GM21526 (cell line): ENCODE results near the gene INPP4A.
A peak's percentile ranks its signal among the peaks of the same experiment; 100 is the strongest.

Source experiments
- ATAC-seq: cut with Tn5 transposase; IDR thresholded peaks from one replicate; pipeline ENCODE4 v1.9.1; 2021; ENCODE audit warnings: moderate library complexity; ENCODE audit not compliant: unreplicated experiment, low FRiP score

INPP4A gene

DNA sequence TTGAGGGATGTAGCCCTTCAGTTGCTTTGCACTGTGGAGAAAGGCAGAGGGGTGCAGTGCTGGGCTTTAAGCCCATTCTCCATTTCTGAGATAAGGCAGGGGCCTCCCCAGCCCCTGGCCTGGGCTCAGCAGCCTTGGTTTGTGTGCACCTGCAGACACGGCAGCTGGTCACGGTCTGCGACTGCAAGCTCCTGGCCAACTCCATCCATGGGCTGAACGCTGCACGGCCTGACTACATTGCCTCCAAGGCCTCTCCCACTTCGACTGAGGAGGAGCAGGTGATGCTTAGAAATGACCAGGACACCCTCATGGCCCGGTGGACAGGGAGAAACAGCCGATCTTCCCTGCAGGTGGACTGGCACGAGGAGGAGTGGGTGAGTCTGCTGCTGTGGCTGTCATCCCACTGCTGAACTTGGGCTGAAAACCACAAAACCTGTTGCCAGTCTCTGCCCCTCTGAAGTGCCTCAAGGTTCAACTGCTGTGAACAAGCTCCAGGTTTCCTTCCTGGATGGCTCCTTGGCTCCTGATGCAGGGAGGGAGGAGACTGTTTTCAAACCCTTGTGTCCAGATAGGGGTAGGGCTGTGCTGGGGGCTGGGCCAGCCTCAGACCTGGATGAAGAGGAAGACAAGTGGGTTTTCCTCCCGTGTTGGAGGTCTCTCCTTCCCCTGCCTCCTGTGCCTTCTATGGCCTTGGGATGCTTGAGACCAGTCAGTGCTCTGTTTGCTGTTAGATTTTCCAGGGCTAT is 109.6 kb downstream of the INPP4A start:
- ATAC-seq, result no peak

DNA sequence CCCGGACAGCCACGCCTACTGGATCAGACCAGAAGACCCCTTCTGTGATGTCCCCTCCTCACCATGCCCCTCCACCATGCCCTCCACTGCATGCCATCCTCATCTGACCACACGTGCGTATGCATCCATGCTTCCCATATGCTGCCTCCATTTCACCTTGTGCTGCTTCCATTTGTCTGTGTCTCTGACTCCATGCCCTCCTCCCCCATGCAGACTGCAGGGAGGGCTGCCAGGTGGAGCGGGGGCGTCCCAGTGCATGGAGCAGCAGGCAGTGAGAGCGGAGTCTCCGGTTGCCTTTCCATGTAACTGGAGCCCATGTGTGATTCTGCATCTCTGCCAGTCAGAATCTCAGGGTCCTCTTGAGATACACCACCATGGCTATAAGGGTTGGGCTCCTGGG is 111.0 kb downstream of the INPP4A start:
- no peak for ATAC-seq

DNA sequence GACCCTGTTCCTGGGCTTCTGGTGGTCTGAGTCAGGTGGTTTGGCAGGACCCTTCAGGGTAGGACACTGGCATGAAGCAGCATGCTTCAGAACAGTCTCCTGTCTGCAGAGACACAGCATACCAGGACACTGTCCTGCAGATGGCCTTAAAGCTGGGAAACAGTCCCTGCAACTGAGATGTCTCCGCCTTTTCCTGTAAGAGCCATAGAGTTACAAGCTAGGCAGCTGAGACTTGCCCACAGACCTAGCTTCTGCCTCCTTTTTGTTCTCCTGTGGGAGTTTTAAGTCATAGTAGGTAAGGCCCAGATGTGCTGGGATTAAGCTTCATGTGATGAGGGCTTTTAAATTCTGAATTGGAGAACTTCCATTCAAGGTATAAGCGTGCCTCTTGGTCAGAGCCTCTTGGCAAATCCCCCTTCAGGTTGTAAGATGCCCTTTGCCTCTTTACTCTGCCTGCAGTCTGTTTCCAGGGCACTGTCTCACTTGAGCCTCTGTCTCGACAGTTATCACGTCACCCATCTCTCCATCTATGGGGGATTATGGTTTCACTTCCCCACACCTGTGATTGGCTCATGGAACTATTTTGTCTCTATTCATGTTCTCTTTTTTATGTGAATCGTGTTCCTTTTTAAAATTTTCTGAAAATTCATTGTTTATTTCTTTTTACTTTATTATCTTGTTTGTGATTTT is 111.8 kb downstream of the INPP4A start:
- peak; percentile 78 for ATAC-seq

DNA sequence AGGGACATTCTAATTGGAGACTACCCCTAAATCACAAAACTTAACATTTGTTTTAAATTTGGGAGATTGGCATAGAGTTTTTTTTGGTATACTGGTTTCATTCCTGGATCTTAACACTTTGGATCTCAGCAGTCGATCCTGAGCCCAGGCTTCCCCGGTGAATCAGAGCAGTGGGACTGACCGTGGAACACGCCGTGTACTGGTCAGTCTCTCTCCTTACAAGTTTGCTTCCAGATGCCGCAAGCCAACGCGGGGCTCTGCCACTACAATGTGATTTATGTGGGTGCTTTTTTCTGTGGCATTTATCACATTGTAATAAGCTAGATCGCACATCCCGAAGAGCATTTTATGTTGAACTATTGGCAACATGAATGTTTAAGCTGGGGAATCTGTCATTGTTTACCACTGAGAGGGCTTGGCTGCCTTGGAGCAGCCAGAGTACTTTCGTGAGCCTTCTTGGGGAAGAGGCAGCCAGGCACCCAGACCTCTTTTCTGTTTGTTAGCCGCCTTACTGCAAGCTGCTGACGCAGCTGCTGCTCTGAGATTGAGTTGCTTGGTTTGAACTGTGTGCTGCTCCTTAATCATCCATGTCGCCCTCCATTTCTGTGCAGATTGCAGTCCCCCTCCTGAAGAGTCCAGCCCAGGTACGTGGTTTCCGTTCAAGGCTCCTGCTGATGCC is 114.3 kb downstream of the INPP4A start:
- ATAC-seq, result no peak

DNA sequence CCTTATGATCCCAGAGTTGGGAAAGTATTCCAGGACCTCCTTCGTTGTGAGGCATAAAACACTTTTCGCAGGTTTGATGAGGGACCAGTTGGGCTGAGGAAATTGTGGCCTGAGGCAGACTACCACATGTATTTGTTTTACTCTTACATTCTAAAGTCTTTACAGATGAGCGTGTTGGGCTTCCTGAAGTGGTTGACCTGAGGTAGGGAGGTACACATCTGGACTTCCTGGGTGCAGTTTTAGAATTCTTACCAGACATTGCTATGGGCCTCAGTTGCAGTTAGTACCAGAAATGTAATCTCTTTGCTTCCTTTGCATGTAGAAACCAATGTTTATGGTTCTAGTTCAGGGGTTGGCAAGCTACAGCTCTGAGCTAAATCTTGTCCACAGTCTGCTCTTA is 114.9 kb downstream of the INPP4A start:
- no peak for ATAC-seq

DNA sequence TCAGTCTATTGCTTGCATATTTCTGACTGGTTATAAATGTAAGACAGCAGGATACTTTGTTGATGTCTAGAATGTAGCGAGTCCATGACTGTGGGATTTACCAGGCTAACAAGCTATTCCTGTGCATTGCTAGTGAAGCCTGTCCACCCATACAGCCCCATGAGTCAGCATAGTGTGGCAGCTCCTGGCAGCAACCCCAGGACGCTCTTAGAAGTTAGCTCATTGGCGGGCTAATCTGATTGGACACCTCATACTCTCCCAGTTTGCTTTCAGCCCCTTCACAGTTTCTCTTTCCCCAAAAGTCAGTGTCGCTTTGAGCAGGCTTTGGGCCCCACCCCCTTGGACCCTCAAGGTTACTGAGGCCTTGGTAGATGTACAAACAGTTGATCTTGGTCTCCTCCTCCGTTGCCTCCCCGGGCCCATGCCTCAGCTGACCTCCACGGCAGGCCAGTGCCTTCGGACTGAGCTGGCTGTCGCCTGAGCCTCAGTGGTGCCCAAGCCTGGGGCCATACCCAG is 115.7 kb downstream of the INPP4A start:
- no peak for ATAC-seq

DNA sequence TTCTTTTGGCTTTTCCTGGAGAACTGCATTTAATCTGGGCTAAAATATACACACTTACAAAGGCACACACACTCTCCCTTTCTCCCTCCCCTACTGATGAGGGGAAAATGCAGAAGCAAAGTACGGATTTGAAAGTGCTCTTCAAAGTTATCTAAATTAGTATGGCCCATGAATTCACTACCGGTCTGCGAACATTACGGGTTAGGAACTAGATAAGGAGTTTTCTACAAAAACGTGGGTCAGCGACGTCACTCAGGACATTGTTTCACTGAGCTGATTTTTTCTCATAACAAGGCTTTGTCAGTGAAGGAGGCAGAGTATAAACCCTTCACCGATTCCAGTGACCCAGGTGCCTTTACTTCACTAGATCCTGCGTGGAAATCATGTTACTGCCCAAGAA is 116.4 kb downstream of the INPP4A start:
- no peak for ATAC-seq

DNA sequence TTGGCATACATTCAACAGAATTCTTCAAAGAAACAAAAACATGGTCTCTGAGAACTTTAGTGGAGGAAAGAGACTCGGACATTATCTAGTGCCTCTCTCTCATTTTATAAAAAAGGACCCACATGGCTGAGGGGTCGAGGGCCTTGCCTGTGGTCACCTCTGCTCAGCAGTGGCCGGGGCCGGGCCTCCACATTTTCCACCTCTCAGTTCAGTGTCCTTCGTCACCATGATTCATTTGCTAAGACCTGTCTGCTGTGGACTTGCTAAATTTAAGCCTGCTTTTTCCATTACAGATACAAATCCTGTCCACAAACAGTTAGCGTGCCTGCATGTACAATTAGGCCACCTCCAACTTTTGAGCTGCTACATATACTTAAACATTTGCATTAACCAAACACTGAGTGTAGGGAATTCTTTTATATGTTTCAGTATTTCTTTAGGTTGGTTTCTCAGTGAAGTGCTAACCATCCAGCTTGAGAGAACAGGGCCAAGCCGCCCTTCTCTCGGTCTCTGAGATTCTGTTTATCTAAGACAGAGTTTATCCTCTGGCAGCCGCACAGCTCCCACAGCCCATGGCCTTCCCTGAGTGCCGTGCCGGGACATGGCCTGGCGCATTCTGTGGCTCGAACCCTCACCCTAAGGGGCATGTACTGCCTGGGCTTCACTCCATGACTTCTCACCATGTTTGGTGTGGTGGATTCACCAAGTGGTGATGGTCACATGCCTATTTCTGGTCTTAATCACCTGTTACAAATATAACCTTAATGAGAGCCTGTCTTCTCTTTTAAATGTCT is 117.4 kb downstream of the INPP4A start:
- no peak for ATAC-seq

DNA sequence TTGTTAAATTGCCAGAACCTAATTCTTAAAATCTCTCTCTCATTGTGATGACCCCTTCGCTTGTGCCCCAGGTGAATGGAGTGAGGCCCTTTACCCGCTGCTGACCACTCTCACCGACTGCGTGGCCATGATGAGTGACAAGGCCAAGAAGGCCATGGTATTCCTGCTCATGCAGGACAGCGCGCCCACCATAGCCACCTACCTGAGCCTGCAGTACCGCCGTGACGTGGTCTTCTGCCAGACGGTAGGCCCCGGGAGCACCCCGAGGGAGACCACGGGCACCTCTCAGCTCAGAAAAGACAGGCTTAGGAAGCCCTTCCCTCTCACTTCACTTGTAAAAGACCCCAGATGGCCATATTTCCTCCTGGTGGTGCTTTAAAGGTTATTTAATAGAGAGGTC is 118.7 kb downstream of the INPP4A start:
- no peak for ATAC-seq

DNA sequence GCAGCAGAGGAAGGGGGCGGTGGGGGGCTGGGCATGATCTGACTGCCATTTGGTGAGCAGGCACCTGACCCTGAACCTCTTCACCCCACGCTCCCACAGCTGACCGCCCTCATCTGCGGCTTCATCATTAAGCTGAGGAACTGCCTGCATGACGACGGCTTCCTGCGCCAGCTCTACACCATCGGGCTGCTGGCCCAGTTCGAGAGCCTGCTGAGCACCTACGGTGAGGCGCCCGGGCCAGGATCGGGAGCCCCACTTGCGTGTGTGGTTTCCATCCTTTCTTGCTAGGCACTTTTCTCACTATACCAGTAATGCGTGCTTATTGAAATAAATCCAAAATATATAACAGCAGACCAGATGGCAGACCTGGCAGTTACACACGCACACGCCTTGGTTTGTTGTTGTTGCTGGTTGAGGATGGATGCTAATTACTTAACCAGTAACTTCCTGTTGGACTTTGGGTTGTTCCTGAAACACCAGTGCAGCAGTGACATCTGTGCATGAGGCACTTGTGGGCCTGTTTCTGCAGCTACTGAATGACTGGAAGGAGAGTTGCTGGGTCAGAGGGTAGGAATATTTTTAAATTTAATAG is 120.0 kb downstream of the INPP4A start:
- ATAC-seq, result no peak

DNA sequence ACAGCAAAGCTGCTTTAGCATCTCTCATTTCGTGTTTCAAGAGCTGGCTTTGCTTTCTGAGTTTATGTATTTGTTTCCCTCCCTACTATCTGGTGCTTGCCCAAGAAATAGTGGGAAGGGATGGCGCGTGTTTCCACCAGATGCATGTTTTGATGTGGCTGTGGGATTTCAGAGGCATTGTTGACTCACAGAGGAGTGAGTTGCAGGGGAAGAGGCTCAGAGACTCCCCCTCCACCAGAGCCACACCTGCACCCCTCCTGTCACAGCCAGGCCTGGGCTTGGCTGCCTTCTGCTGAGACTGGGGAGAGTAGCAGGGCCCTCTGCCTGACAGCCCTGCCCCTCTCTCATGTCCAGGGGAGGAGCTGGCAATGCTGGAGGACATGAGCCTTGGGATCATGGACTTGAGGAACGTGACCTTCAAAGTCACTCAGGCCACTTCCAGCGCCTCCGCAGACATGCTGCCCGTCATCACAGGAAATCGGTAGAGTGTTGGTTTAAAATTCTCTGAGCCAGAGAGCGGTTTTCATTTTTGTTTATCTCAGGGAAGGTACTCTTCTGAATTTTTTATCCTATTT is 120.7 kb downstream of the INPP4A start:
- ATAC-seq, result no peak

DNA sequence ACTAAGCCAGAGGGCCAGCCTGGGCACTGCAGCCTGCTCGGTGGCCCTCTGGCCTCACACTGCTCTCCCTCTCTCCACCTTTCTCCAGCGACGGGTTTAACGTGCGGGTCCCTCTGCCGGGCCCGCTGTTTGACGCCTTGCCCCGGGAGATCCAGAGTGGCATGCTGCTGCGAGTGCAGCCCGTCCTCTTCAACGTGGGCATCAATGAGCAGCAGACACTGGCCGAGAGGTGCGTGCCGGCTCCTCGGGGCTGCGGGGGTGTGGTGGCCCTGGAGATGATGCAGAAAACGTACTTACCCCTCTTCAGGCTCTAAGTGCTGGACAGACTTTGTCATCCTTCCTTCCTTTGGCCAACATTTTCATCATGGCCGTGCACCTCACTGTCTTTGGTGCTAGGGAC is 121.3 kb downstream of the INPP4A start:
- no peak for ATAC-seq

DNA sequence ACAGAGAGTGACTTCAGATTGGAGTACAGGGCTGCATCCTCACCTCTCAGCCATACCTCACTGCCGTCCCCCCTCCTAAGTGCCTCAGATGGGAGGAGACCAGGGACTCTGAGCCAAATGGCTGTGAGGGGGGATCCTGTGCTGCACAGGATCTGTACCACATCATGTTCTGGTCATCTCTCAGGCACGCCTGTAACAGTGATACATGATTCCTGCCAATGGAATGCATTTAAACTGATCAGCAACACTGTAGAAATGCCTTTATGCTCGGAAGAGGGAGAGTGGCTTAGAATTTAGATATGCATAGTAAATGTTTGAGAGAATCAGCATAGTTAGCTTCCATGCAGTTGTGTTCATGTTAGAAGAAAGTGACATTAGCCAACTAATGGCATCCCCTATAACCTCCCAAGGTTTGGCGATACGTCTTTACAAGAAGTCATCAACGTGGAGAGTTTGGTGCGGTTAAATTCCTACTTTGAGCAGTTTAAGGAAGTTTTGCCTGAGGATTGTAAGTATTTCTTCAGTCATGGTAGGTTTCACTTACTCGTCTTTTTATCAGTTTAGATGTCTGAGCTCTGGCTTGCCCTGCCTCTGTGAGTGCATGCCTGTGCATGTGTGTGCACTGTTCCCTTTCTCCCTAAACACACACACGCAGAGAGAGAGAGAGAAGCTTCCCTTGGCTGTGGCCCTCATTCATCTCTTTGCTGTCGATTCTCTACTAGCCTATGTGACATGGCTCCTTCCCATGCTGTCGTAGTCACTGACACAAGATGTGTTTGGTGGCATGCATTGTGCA is 123.7 kb downstream of the INPP4A start:
- ATAC-seq, result no peak

DNA sequence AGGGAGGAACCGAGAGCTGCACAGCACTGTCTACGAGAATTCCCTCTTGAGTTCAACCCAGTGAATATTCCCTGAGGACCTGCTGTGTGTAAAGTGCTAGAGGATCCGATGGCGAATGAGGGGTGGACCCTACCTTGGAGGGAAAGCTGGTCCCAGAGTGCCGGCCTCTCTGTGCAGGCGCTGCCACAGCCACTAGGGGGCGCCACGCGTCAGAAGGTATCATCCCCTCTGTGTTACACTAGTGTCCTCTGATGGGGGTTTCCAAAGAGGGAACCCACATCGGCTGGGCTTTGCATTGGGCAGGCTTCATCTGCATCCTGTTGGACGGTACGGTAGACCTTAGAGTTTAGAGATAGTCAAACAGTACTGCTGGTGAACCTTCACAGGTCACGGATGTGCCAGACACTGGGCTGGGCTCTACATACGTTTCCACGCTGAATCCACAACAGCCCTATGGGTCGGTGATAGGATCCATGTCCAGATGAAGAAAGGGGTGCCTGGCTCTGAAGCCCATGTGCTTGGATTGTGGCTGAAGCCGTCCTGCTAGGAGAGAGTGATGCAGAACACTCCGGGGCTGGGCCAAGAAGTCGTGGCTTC is 124.6 kb downstream of the INPP4A start:
- no peak for ATAC-seq

DNA sequence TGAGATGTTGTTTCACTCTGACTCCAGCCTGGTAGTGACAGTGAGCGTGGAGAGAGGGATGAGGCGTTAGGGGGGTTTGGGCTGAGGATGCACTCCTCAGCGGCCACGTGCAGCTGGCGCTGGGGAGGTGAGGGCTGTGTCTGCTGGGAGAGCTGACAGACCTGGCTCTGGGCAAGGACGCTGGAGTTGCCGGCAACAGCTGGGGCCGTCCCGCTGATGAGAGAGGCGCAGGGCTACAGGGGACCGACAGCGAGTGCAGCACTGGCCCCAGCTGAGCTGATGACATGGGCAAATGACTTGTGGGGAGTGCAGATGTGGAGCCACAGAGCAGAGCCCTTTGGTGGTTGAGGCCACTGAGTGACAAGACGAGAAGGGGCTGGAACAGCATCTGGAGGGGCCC is 125.3 kb downstream of the INPP4A start:
- no peak for ATAC-seq

DNA sequence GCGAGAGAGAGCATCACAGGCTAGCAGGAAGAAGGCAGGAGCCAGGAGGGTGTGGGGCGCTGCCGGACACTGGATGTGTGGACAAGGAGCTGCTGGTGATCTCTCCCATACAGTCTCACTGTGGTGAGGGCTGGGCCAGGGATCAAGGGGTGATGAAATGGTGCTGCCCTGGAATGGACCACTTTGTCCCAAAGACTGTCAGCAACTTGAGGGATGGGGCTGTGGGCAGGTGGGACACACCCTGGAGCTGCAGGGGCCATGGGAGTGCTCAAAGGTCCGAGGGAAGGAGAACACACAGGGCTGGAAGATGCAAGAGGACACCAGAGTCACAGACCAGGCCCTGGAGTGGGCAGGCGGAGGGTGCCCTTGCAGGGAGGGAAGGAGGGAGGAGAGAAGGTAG is 125.7 kb downstream of the INPP4A start:
- ATAC-seq, result no peak

DNA sequence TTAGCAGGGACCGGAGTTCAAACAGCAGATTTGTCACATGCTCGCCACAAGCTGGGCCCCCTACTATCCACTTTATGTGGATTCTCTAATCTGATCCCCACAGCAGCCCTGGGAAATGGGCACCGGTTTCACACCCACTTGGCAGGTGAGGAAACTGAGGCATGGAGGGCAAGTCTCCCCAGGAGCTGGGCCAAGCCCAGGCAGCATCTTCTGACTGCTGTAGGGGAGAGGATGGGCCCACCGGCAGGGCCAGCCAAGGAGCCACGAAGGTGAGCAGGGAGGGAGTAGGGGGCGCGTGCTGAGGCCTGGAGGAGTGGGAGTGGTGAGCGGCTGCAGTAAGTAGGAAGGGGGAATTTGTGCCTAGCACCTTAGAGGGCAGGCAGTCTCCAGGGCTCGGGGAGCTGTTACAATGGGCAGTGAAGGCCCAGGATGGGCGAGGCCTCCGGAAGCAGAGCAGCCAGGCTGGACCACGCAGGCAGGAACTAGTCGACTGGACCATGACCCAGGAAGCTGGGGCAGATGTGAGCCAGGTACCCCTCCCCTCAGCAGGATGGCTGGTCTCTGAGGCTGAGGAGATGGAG is 126.6 kb downstream of the INPP4A start:
- ATAC-seq, result no peak

DNA sequence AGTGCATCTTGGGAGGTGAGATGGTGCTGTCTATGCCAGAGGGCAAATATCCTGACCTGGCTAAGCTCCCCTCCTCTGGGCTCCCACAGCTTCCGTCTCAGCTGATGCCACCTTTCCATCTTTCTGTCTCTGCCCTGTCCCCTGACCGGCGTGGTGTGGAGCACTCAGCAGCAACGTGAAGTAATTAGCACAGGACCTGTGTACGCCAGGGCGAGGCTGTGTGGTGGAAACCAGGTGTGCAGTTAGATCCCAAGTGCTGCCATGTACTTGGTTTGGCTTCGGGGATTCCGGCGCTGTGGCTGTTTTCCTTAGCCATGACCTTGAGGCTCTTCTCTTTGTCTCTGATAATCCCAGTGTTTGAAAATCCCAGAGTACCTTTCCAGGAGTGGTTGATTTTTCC is 127.1 kb downstream of the INPP4A start:
- no peak for ATAC-seq

DNA sequence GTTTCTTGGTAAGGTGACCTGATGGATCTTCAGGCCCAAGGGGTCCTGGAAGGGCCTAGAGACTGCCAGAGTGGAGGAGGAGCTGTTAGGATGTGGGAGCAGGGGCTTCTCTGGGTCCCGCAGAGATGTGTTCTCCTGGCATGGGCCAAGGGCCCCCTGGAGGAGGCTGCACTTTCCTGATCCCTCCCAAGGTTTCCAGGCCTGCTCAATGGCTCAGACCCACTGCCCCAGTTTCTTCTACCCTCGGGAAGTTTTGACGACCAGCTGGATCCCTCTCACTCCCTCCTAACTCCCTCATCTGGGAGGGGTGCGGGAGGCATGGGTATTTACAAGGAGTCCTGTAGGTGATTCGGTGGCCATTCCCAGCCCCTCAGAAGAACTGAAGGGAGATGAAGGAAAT is 127.6 kb downstream of the INPP4A start:
- ATAC-seq, result no peak
